NCI-H1417 treated with DMSO at 0.1 percent for 48 hours (cell line): ENCODE measurements around the gene PAFAH2.
"Not testable (repeated sequence)": the region's sequence is repeated elsewhere in the genome, so short reads cannot be mapped to it uniquely, and the experiment has no call there.

Experiments
- DNase-seq: peaks from one replicate; lab custom pipeline; 2025; lab: John Stamatoyannopoulos, UW

The PAFAH2 gene

DNA sequence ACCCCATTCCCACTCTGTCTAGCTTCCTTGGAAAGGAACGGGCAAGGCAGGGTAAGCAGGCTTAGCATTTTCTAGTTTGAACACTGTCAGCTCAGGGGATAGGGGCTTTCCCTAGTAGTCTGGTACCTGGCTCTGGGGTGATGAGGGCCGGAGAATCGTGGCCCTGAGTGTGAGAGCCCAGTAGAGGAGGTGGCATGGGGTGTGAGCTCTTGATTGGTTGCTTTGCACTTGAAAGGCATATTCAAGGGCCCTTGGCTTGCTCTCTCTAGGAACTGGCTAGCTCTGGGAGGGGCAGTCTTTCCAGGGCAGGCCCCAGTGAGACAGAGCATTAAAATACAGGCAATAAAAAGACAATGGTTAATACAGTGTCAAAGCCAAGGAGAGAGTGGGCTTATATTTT lies 13.0 kb upstream of the PAFAH2 start:
- DNase-seq, result no peak

DNA sequence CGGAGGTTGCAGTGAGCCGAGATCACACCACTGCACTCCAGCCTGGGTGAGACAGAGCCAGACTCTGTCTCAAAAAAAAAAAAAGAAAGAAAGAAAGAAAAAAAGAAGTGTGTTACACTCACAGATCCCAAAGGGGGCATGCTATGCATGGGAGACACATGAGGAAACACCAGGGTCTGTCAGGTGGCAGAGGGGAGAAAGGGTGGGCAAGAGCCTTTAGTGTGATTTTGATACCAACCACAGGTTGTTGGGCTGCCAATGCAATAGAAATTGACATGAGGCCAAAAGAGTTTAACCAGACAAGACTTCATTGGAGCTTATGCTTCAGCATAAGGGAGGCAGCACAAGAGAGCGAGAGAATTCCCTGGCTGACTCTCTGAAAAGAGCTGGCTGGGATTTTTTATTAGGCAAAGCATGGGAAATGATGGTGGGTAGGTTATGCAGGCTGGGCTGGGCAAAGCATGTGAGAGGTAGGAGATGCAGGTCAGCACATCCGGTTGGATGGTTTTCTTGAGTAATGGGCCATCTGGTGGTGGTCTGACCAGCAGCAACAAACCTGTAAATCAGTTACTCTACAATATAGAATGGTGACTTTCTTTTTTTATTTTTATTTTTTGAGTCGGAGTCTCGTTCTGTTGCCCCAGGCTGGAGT lies 12.1 kb upstream of the PAFAH2 start:
- DNase-seq, result no peak

DNA sequence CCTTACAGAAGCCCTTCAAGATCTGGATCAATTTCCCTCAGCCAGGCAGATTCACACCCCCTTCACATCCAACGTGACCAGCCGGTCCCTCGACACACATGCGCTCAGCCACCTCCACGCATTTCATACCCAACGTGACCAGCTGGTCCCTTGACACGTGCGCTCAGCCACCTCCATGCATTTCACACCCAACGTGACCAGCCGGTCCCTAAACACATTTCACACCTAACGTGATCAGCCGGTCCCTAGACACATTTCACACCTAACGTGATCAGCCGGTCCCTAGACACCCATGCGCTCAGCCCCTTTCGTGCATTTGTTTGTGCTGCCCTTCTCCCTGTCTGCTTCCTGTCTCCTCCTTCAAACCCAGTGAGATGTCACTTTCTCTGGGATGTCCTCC lies 8.8 kb upstream of the PAFAH2 start:
- no peak for DNase-seq

DNA sequence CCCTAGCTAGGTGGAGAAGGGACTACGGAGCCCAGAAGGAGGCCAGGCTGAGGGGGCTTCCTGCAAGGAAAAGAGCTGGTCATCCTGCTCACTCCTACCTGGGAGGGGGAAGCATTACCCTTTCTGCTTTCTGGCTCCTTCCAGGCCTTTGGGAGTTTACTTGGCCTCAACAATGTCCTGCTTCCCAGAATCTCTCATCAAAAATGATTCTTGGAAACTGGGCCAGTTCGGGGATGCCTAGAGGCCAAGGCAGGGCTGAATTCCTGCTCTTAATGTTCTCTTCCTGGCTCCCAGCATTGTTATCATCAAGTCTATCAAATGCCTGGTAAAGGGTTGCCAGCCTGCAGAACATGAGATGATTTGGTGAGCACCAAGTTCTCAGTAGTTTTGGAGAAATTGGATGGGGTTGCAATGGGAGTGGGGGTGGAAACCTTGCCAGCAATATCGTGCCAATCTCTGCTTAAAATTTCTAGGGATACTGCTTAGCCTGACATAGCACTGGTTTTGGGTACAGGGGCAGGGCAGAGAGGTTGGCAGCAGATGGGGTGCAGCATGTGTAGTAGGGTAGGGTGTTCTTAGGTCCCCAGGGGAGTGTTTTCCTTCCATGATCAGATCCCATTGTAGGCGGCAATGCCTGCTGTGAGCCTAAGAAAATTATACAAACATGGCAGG lies 7.7 kb upstream of the PAFAH2 start:
- DNase-seq, result no peak

DNA sequence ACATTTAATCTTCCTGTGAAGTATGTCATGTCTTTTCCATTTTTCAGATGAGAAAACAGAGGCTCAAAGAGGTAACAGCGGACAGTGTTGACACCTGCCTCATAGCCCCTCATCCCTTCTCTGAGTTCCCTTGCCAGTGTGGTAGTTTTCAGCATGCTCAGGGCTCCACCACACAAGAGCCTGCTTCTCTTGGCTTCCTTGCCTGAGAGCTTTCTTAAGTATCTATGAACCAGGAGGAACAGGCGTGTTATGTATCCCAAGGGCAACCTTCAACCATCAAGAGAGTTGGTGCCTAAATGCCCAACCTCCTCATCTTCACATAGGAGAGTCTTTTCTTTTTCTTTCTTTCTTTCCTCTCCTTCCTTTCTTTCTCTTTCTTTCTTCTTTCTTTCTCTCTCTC lies 5.9 kb upstream of the PAFAH2 start:
- no peak for DNase-seq

DNA sequence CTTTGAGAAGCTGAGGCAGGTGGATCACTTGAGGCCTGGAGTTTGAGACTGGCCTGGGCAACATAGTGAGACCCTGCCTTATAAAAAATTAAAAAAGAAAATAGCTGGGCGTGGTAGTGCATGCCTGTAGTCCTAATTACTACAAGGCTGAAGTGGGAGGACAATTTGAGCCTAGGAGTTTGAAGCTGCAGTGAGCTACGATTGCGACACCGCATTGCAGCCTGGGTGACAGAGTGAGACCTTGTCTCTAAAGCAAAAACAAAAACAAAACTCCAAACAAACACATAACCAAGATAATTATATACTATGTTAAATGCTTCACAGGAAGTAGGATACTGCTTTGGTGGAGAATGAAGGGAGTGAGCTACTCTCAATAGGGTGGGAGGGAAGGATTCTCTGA lies 5.4 kb upstream of the PAFAH2 start:
- no peak for DNase-seq

DNA sequence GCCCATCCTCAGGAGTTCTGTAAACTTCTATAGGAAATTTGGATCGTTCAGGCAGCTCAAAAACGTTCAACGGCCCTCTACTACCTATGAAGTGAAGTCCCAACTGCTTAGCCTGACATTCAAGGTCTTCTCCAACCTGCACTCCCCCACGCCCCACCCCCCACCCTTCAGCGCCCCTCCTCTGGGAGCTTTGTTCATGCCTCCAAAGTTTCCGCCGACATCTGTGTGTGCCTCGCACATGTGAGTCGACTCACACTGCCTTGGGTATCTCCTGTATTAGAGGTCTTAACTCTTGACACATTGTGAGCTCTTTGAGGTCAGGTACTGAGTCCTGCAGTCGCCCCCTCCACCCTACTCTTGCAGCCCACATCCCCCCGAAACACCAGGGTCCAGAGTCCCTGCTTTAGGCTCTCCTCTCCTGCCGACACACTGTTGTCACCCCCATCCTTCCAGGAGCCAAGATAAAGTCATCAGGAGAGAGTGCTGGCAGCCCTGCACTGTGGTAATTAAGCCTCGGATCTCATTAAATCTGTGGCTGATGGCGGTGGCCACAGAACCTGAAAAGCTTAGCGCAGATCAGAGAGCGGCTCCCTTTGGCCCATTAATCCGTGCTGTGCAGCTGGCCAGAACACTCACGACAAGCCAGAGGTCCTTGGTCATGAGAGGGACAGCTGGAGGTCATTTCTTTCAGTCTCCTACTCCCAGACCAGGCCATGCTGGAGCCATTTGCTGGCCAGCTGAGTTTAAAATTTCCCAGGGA lies 1.4 kb upstream of the PAFAH2 start:
- no peak for DNase-seq

DNA sequence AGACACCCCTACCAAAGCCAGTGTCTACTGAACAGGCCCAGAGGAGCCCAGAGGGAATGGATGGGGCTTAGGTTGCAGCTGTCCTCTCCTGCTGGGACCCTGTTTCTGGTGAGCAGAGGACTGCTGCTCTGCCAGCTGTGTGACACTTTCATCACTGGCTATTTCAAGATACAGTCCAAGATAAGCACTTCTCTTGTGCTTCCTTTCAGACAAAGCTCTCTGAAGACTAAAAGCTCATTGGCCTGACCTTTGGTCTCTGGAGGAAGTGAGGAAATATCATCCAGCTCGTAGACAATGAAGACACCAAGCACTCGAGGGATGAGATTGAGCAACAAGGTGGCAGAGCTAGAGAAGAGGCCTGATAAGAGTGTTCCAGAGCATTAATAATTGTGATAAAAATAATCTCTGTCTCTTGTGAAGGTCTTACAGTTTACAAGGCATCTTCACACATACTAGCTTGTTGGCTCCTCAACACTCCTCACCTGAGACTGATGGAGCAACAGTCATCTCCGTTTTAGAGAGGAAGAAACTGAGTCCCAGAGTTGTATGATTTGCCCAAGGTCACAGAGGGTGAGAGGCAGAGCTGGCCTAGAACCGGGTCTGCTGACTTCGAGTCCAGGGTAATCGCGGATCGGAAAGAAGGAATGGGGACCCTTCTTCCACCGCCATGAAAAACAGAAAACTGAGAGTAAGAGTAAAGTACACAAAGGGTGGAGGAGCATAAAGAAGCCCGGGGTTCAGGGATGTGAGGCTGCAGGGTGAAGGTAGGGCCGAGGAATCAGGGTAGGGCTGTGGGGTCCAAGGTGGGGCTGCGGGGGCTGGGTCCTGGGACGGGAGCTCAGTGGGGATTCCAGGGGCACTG lies 666 bp downstream of the PAFAH2 start:
- DNase-seq, result no peak

DNA sequence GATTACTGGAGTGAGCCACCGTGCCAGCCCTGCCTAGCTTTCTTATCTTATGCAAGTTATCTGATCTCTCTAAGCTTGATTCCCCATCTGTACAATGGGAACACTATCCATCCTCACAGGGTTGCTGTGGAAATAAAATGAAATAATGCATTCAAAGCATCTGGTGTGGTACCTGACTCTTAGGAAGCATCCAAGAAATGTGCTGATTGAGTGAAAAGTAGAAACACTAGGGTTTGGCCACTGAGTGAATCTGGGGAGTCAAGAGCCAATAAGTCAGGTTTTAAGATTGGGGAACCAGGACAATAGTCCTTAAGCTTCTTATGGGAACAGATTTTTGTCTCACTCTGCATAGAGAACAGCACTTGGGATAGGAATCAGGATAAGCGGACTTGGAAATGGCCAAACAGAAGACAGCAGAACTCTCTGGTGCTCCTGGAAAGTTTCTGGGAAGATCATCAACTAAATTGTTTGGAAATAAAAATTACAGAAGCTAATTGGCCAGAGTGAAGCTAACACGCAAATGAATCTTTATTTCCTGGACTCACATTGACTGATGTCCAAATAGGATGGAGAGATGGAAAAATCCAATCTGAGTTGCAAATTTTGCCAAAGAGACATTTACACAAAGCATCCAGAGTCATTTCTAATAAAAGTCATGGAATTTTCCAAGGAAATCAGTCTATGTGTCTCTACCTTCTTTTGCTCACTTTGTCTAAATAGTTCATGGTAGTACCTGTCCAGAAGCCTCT lies 3.3 kb downstream of the PAFAH2 start:
- no peak for DNase-seq

DNA sequence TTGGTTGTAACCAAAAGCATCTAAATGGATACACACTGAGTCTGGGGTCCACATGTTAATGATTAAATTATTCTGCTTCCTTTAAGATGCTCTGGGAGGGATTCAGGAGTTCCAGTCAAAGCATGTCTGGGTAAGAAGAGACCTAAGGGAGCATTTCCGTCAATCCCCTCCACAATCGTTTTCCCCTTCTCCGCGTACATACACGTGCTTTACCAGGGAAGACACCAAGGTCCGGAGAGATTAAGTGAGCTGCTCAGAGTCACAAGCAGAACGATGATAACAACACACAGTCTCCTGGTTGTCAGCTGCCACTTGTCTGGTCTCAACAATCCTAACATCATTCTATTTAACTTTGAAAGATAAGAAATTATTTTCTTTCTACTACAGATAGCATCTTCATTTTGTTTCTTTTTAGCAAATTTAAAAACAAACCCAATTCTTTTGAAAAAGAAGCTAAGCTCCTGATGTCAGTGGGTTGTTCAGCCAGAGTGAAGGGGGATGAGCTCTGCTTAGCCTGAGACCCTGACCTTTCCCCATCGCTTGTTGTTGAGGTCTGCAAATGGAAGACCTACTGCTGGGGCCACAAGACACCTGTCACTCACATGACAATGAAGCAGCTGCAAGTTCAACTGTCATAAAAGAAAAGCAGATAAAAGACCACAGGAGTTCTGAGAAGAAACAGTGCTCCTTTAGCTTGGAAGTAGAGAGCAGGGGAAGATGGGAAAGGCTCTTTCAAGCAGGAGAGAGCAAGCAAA lies 4.5 kb downstream of the PAFAH2 start:
- no peak for DNase-seq

DNA sequence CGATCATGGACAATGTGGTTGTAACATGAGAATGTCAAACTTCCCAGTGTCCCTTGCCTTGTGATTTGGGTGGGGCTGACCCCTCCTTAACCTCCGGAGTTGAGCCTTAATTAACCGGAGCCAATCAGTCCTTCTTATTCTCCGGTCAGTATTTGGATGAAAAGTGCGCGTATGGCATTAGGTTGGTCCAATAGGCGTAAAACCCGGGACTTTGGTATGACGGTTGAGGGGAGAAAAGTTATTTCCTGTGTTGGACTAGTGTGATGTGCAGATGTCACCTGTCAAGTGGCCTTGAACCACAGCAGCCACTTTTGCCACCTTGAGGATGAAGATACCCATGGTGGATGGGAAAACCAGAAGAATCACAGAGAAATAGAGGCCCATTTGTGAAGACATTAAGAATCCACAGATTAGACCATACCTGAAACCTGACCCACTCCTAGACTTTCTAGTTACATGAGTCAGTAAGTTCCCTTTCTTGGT lies 5.1 kb downstream of the PAFAH2 start:
- no peak for DNase-seq

DNA sequence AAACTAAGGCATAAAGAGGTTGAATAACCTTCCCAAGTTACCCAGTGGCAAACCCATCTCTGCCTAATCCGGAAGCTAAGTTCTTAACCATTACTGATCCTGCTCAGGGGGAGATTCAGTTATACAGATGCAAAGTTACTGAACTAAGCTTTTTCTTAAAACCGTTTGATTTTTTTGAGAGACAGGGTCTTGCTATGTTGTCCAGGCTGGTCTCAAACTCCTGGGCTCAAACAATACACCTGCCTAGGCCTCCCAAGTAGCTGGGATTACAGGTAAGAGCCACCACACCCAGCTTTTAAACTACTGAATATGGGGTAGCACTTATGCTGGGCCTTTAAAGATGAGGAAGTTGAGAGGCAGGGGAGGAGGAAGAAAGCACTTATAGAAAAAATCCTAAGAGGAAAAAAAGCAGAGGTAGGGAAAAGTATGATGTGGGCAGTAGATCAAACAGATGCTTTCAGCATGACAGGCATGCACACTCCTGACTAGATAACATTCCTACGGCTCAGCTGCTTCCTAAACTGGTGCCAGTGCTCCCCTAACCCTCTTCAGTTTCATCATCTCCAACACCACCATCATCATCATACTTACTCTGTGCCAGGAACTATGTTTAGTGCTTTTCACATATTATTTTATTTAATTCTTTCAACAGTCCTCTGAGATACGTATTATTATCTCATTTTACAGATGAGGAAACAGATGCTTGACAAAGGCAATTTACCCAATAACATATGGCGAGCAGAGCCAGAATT lies 5.8 kb downstream of the PAFAH2 start:
- no peak for DNase-seq

DNA sequence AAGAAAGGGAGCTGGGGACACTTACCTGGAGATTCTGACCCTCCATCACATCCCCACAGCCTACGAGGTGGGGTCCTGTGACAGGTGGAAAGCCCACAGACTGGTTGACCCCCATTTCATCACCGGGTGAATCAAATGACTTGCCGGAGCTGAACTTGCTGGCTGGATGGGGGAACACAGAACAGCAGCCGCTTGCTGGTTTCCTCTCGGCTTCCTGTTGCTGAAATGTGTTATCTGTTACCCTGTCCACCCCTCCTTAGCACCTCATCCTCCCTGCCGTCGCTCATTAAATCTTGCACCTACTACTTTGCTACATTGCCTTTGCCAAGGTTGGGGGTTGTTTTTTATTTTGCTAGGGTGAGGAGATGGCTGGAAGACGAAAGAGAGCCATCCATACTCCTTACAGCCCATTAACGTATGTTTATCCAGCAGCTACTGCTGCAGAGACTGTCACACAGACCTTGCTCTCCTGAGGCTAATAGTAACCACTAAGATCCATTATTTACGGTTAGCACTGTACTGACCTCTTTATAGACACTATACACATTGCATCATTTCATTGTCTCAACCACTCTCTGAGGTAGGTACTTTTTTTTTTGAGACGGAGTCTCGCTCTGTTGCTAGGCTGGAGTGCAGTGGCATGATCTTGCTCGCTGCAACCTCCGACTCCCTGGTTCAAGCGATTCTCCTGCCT lies 7.0 kb downstream of the PAFAH2 start:
- DNase-seq, result no peak

DNA sequence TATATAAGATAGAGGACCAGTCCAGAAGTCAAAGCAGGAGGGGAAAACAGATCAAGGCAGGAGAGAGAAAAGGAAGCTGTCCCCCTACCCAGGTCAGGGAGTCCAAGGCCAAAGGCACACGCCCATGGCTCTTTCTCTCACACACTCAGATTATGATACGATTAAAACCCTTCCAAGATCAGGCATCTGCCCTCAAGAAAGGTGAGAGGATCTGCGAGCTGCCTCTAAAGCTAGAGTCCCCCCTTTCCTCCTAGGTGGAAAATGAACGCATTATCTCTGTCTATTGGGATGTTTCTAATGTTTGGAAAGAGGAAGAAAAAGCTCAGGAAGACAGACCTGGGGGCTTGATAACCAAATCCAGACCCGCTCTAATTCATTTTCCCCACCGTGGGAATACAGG lies 7.6 kb downstream of the PAFAH2 start:
- no peak for DNase-seq

DNA sequence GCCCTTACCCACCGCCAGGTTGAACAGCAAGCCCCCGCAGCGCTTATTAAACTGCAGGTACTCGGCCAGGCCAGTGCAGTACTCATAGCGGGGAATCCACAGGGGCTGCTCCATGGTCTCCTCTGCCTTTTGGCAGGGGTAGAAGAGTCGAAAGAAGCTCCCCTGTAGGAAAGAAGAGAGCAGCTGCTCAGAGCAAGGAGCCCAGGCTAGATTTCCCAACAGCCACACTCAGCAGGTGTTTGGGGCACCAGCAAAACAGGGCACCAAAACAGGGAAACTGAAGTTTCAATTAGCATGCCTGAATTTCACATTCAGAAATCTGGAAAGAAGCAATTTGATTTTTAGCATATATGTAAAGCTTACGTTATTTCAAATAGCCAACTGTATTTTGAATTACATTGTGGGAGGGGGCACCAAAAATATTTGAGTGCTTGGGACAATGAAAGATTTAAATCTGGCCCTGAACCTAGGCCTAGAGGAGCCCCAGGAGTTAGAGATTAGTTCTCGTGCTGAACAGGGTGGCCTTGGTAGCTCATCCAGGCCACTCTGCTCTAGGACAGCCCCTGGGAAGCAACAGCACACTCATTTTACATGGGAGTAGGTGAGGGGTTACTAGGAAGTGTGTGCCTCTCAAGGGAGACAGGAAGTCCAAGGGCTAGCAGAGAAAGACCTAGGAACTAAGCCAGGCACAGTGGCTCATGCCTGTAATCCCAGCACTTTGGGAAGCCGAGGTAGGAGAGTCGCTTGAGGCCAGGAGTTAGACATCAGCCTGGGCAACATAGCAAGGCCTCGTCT lies 8.2 kb downstream of the PAFAH2 start:
- no peak for DNase-seq

DNA sequence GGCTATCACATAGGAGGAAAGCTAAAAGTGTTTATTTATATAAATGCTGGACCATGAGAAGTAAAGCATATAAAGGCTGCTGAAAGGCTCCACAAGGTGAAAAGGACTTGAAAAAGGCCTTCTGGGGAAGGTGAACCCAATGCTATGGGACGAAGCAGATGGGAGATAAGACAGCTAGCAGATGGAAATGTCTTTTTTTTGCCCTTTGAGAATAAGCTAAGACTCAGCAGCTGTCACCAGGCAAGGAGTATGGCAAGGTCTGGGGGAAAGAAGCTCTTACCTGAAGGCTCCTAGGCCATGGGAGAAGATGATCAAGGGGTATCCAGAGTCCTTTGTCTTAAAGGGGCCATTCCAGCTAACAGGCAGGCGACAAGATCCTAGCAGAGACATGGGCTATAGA lies 9.9 kb downstream of the PAFAH2 start:
- no peak for DNase-seq

DNA sequence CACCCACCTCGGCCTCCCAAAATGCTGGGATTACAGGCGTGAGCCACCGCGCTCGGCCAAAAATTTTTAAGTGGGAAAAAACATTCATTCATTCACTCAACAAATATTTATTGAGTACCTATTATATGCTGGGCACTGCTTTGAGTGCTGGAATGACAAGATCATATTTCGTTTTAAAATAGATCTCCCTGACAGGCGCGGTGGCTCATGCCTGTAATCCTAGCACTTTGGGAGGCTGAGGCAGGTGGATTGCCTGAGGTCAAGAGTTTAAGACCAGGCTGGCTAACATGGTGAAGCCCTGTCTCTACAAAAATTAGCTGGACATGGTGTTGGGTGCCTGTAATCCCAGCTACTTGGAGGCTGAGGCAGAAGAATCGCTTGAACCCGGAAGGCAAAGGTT lies 11.1 kb downstream of the PAFAH2 start:
- DNase-seq, result not testable (repeated sequence)

DNA sequence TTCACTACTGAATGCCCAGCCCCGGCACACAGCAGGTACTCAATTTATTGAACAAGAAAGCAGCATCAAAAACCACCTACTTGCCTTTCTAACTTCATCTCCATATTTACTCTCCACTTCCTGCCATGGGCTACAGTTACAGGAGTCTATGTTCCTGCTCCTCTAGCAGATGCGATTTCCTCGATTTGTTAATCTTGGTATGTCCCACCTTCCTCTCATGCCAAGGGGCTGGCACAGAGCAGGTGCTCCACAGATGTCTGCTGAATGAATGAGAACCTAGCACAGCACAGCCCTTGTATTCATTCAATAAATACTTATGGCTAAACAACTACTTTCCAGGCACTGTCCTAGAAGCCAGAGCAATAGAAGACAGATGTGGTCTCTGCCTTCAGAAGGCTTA lies 12.2 kb downstream of the PAFAH2 start:
- DNase-seq, result no peak

DNA sequence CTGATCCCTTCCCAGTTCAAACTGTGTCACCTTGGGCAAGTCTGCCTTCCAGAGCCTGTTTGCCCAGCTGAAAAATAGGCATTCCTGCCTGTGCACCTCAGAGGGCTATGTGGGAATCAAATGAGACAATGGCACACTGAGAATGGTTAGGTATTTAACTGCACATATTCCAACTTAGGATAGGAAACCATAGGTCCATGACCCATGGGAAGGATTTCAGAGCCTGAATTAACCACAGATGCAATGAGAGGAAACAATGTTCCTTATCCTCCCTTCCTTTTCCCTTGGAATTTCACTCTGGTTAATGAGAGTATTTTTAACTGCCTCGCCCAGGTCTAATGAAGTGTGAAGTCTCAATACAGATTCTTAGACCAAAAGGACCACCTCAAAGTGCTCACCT lies 12.7 kb downstream of the PAFAH2 start:
- no peak for DNase-seq
